Left renal cortex interstitium (tissue), 4 donors: ENCODE data around the gene PEDS1. TPM values are rescaled to one million over a fixed set of nuclear protein-coding genes. Genes with fewer than 3 reads are reported as not detected.
"Not testable (repeated sequence)": the region's sequence is repeated elsewhere in the genome, so short reads cannot be mapped to it uniquely, and the experiment has no call there.

ENCODE experiments used
- DNase-seq, 4 donors: peaks; one replicate each; pipeline ENCODE4 v3.0.0-alpha.2; 2013; ENCODE audit warnings: low read depth in 4 of 4, low spot score in 2 of 4, missing footprints in 1 of 4
- polyA plus RNA-seq, 4 donors: library from polyadenylated mRNA; unstranded; fragments of 120-200 nt; gene quantifications; one replicate each; pipeline ENCODE4 v1.2.1, GENCODE V29; 2013; ENCODE audit not compliant: insufficient read length in 4 of 4

The PEDS1 gene
- polyA plus RNA-seq, 4 donors = 23.9 to 30.8 (median 26.9) TPM

DNA sequence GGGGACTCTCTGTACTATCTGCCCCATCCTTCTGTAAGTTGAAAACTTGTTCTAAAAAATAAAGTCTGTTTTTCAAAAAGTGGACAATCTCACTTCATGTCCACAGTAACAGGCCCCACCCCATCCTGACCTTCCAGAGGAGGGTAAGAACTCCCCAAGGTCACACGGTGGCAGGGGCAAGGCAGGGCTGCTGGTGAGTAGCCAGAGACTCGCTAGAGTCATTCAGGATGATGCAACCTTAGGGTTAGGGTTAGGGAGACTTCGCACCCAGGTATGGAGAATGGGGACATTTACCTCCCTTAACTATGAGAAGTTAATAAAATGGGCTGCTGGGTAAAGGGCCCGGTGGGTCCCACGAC, 15.4 kb downstream of the PEDS1 start:
- DNase-seq = no peak

DNA sequence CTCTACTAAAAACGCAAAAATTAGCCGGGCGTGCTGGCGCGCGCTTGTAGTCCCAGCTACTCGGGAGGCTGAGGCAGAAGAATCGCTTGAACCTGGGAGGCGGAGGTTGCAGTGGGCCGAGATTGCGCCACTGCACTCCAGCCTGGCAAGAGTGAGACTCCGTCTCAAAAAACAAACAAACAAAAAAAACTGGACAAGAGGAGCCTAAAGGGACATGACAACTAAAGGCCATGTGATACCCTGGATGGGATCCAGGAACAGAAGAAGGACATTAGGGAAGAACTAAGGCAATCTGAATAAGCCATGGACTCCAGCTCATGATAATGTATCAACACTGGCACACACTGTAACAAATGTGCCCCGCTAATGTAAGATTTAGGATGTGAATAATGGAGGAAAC, 15.8 kb downstream of the PEDS1 start:
- not testable (repeated sequence) for DNase-seq

DNA sequence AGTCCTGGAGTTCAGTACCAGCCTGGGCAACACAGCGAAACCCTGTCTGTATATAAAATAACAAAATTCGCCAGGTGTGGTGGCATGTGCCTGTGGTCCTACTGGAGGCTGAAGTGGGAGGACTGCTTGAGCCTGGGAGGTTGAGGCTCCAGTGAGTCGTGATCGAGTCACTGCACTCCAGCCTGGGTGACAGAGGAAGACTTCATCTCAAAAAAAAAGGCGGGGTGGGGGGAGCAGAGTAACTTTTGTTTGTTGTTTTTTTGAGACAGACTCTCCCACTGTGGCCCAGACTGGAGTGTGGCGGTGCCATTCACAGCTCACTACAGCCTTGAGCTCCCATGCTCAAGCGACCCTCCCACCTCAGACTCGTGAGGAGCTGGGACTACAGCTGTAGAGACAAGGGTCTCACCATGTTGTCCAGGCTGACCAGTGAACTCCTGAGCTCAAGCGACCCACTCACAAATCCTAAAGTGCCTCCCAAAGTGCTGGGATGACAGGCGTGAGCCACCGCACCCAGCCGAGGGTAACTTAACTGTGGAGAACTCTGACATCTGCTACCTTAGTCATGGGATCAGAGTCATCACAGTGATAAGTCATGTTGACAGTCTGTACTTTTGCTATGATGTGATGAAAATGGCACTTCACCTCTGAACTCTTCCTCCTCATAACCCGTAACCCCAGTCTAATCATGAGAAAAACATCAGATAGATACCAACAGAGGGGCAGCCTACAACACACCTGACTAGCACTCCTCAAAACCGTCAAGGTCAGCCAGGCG, 16.5 kb downstream of the PEDS1 start:
- no peak for DNase-seq

DNA sequence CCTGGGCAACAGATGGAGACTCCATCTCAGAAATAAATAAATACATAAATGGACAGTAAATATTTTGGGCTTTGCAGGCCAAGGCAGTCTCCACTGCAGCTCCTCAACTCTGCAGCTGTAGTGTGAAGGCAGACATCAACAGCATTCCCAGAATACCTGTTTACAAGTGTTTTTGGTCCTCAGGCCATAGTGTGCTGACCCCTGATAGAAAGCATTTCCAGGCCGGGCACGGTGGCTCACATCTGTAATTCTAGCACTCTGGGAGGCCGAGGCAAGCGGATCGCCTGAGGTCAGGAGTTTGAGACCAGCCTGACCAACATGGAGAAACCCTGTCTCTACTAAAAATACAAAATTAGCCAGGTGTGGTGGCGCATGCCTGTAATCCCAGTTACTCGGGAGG, 18.4 kb downstream of the PEDS1 start:
- DNase-seq = not testable (repeated sequence)

DNA sequence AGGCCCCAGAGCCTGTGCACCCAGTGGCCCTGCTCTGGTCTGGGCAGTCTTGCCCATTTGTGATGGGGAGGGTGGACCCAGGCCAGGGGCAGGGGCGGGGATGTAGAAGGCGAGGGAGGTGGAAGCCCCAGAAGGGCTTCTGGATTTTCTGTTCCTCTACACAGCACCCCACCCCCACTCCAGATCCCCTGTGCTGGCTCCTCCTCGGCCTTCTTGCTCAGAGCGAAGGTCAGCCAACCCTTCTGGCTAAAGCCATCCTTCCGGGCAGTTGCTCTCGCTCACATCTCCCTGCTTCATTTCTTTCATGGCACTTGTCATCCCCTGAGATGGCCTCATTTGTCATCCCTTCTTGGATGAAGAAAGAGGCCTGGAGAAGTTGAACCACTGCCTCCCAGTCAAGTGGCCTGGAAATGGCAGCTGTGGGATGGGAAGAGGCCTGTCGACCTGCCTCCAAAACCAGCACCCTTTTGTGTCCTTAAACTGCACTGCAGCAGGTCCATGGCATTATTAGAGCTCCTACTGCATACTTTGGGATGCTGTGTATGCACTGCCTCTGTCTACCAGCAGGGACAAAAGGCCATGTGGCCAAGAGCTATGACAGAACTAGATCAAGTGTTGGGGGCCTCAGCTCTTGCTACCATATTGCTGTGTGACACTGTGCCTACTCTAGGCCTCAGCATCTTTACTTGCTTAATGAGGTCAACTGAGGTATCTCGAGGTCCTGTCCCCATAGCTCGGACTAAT, 19.9 kb downstream of the PEDS1 start:
- no peak for DNase-seq

DNA sequence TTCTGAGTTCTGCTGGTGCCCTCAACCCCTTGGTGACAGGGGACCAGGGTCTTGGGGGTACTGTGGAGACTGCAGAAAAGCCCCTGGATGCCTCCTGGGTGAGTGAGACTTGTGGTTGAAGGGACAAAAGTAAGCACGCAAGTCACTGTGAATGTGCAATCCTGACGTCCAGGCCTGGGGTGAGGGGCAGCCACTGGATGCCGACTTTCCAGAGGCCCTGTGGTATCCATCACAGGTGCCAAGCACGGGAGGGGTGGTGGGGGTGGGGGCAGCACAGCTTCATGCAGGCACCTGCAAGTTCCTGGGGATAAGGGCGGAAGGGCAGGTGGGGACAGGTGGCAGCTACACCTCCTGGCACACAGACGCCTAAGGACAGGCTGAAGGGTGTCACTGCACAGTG, 20.5 kb downstream of the PEDS1 start:
- DNase-seq = no peak

DNA sequence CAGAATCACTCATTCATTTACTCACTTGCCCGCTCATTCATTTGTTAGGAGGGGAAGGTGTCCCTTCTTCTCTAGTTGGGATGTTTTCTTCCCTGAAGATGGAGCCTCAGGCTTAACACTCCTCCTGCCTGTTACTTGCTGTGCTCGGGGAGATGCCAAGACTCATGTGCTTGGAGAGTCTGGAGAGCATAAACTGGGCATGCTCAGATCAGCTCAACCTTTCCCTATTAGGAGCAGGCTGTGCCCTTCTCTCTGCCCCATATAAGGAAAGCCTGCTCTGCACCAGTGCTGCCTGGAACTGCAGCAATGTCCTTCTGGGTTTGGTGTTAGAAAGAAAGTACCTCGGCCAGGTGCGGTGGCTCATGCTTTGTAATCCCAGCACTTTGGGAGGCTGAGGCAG, 22.5 kb downstream of the PEDS1 start:
- DNase-seq = no peak

DNA sequence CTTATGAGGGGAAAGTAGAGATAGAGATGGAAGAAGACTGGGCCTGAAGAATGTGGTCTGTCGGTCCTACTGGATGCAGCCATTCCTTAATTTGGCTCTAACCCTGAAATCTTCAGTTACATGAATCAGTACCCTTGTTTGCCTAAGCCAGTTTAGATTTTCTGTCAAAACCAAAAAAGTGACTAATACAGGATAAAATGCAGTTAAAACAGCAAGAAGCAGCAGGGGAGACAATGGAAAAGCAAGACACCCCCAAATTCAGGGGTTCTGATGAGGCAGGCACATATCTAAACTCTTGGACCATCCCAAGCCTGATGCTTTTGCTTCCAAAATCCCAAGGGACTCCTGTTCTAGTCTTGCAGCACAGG, 23.2 kb downstream of the PEDS1 start:
- DNase-seq = no peak

DNA sequence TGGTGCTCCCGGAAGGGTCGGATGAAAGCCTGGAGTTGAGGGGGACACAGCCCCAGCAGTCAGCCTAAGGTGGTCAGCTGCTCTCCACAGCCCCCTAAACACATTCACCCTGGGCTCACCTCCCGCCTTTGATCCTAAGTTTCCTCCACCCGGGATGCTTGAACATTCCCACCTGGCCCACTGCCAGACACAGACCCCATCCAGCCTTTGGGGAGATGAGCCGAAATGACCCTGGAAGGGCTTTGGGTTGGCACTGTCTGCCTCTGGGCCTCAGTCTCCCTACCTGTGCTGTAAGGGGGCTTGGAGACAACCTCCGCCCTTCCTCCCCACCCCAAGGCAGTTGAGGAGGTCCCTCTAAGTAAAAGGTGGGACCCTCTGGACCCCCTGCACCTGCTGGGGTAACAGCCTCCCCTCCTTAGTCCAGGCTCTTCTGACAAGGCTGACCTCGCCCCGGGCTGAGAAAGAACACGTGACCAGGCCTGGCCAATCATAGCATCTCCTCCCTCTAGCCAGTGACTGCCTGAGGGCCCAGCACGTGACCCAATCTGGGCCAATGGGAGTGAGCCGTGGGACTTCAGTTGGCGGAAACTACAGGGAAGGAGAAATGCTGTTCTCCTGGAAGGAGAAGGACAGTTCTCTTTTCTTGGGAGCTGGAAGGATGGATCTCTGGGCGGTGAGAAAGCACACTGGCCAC, 23.7 kb downstream of the PEDS1 start:
- DNase-seq = no peak

DNA sequence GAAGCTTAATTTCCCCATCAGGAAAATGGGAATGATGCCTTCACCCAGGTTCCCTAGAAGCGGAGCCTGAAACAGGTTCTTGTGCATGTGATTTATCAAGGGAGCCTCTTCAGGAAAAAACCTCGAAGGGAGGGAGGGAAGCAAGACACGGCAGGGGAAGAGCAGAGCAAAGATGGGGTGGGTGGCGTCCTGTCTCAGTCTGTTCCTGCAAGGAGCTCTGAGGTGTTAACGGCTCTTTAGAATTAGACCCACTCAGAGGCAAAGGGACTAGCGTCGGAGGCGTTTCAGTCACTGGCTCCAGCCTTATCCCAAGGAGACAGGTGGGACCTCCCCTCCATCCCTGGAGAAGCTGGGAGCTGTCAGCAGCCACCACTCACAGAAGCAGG, 25.0 kb downstream of the PEDS1 start:
- DNase-seq = no peak

DNA sequence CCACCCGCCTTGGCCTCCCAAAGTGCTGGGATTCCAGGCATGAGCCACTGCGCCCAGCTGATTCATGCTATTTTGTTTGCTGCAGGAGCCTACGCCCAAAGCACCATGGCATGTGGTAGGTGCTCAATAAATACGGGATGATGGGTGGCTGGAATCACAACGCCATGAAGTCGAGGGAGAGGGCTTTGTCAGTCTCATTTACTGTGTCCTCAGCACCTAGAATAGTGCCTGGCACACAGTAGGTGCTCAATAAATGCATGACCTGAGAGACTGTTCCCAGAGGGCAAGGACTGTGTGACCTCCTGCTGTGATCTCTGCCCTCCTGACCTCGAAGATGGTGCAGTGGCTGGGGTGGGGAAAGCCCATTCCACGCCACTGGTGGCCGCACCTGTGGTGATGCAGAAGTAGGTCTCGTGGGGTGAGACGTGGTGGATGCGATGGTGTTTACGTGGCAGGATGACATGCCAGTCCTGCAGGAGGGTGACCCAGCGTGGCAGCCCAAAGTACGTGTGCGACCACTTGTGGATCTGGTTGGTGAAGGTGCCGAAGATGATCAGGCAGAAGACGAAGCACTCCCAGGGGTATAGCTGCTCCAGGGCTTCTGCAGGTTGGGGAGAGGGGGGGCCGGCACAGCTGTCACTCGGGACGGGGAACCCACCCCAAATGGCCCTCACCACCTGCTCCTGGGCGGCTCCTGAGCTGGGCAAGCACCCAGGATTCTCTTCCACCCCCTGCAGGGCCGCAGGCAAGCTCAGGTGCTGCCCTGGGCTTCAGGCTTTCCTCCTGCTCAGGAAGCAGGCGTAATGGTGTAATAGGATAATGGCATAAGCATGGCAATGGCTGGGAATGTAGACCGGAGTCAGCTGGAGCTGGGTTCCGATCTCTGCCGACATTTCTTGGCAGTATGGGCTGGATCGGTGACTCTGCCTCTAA, 25.7 kb downstream of the PEDS1 start:
- DNase-seq = no peak

DNA sequence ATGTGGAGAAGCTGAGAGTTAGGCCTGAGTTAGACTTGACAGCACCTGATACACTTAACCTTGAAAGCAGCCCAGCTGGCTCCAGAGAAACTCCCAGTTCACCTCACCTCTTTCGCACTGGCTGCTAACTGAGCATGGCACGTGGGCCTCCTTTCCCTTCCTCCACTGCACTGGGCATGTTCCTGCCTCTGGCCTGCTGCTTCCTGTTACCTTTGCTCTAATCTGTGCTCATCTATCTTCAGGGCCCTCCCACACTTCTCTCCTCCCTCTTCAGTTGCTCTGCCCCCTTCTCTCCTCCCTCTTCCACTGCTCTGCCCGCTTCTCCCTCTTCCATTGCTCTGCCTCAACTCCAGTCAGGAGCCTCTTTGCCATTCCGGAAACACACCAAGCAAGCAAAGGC, 26.9 kb downstream of the PEDS1 start:
- no peak for DNase-seq

DNA sequence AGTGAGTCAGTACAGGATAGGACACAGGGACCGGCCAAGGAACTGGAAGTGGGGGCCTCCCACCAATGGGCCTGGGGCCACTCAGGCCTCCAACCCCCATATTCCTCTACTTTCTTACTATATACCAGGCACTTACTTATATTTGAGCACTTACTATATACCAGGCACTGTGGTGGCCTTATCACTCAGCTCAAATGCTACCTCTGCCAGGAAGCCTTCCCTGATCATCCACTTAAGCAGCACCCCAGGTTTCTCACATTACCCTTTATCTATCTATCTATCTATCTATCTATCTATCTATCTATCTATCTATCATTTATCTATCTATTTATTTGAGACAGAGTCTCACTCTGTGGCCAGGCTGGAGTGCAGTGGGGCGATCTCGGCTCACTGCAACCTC, 28.2 kb downstream of the PEDS1 start:
- no peak for DNase-seq

DNA sequence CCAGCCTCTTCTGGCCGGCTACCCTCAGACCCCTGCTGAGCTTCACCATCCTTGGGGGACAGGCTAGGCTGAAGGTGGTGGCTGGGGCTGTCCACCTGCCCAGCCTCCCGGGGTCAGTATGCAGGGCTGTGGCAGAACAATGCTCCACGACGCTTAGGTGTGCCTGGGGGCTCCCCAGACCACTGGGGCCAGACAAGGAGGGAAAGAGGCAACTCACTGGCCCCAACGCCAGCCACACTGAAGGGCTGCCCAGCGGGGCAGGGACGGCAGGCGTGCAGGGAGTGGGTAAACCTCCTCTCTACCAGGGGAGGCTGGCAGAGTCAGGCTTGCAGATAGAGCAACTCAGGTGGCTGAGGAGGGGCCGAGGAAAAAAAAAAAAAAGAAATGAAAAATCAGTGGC, 29.0 kb downstream of the PEDS1 start:
- DNase-seq = no peak

DNA sequence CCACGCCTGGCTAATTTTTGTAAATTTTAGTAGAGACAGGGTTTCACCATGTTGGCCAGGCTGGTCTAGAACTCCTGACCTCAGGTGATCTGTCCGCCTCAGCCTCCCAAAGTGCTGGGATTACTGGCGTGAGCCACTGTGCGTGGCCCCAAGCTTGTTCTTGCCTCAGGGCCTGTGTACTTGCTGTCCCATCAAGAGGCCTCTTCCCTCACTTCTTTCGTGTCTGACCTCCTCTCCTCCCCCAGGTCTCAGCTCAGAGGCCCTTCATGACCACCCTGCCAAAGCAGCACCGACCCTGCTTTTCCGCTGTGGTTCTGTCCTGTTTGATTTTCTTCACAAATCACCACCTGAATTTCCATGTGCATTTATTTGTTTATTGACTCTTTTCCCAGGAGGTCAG, 30.1 kb downstream of the PEDS1 start:
- no peak for DNase-seq

DNA sequence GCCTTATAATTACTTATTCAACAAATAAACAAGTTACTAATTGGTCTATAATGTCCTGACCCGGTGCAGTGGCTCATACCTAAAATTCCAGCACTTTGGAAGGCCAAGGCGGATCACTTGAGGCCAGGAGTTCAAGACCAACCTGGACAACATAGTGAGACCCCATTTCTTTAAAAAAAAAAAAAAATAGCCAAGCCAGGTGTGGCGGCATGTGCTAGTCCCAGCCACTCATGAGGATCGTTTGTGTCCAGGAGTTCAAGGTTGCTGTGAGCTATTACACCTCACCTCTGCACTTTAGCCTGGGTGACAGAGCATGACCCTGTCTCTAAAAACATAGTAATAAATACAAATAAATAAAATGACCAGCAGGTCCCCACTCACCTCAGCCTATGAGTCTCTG, 30.8 kb downstream of the PEDS1 start:
- DNase-seq = no peak

DNA sequence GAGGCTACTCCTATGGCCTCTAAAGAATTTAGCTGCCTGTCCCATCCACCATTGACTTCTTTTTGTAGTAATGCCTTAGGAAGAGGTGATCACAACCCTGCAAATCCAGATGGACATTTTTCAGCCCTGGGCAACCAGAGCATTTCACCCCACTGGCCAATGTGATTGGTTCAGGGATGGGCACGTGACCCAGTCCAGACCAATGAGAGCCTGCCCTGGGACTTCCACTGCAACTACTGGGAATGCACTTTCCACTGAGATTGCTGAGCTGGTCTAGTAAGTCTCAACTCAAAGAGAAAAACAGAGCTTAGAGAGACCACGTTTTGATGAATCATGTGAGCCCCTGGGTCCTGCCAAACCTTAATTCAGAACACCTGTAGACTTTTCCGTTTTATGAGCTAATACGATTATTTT, 31.7 kb downstream of the PEDS1 start:
- no peak for DNase-seq

DNA sequence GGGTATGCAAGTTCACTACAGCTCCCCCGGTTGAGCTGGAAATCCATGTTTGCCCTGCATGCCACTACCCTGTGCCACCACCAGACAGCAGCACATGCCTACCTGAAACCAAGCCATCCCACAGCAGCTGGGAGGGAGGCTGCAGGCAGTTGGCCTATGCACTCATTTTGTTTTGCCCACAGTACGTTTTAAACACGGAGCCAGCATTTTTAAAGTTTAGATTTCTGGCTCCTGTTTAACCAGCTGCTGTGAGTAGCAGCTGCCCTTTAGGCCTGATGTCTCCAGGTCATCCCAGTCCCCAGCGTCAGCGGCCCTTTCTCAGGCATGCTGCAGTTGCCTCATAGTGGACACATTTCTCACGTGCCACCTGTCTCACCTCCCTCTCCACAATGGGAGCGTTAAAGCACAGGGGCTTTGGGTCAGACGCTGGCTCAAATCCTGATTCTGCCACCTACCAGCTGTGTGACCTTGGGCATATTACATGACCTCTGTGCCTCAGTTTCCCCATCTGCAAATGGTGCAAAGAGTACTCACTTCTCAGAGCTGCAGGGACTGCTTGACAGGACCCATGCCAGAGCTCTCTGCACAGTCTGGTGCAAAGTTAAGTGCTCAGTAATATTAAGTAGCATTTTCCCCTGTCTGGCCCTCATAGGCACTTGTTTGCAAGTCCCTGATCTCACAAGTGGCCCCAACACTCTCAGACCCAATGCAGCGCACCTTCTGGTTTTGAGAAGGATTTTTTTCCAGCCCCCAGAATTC, 32.4 kb downstream of the PEDS1 start:
- no peak for DNase-seq

DNA sequence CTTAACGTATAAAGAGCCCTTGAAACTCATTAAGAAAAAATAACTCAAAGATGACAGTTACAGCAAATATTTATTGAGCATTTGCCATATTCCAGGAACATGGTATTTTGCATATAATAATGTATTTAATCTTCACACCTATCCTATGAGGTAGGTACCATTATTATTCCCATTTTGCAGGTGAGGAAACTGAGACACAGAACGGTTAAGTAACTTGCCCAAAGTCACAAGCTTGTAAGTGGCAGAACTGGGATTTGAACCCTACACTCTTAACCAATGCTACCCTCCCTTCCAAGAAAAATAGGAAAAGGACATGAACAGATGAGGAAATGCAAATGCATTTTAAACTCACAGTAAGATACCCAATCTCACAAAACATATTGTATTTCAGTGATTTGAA, 35.3 kb downstream of the PEDS1 start:
- no peak for DNase-seq

DNA sequence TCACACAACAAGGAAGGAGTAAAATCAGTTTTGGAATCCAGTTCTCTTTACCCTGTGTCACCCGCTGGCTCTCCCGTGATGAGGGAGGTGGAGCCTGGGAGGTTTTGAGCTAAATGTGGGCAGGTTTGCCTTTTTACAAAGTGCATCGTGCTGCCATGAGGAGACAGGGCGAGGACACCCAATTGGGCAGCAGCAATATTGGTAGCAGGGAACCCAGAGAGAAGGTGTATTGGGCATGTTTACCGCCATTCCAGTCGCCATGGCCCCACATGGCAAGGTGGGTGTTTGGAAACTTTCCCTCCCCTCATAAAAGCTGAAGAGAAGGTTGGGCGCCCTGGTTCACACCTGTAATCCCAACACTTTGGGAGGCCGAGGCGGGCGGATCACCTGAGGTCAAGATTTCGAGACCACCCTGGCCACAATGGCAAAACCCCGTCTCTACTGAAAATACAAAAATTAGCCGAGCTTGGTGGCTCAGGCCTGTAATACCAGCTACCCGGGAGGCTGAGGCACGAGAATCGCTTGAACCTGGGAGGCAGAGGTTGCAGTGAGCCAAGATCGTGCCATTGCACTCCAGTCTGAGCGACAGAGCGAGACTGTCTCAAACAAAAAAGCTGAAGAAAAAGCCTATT, 37.0 kb downstream of the PEDS1 start:
- DNase-seq = no peak
